Measurements from ENCODE around the gene TSR3.
A peak's percentile ranks its signal among the peaks of the same experiment; 100 is the strongest.

The TSR3 gene

GRCh38 chr16:1312467-1312816 is 39.2 kb downstream of the TSR3 start:
- peaks cover 26% of the 10 kb centered on the region for H3K4me1 ChIP-seq
- H4K20me1 ChIP-seq: peaks cover 78% of the 10 kb centered on the region
- H3K4me3 ChIP-seq: peak overlapping the region; percentile 100; the same call in 1 of the 2 replicates
- H3K27ac ChIP-seq: no peak overlapping the region
- peak overlapping the region; percentile 94 for H3K4me2 ChIP-seq
- H3K9me3 ChIP-seq: no peaks in the 10 kb centered on the region
- H3K36me3 ChIP-seq: peaks cover 65% of the 10 kb centered on the region
- H3K27me3 ChIP-seq: no peaks in the 10 kb centered on the region
- peak overlapping the region; percentile 100 for H3K9ac ChIP-seq
- no peak for TF ChIP-seq Cebpa-rat (IDR thresholded peaks at IDR 0.05)

GRCh38 chr16:1311738-1312466 is 39.8 kb downstream of the TSR3 start:
- no peaks in the 10 kb centered on the region for H3K9me3 ChIP-seq
- peak overlapping the region; percentile 100 for H3K9ac ChIP-seq
- peak overlapping the region; percentile 94 for H3K4me2 ChIP-seq
- TF ChIP-seq Cebpa-rat (IDR thresholded peaks at IDR 0.05): no peak
- H3K27me3 ChIP-seq: no peaks in the 10 kb centered on the region
- H4K20me1 ChIP-seq: peaks cover 73% of the 10 kb centered on the region
- H3K27ac ChIP-seq: peak overlapping the region; percentile 52; the same call in 1 of the 2 replicates
- peaks cover 30% of the 10 kb centered on the region for H3K4me1 ChIP-seq
- H3K4me3 ChIP-seq: peak overlapping the region; percentile 100
- peaks cover 60% of the 10 kb centered on the region for H3K36me3 ChIP-seq

GRCh38 chr16:1311212-1311737 is 40.4 kb downstream of the TSR3 start:
- peak overlapping the region; percentile 94 for H3K4me2 ChIP-seq
- no peak for TF ChIP-seq Cebpa-rat (IDR thresholded peaks at IDR 0.05)
- H3K4me3 ChIP-seq: peak overlapping the region; percentile 100
- no peaks in the 10 kb centered on the region for H3K9me3 ChIP-seq
- H3K27ac ChIP-seq: peak overlapping the region; percentile 52; the same call in 1 of the 2 replicates
- no peaks in the 10 kb centered on the region for H3K27me3 ChIP-seq
- peaks cover 36% of the 10 kb centered on the region for H3K4me1 ChIP-seq
- H3K36me3 ChIP-seq: peaks cover 53% of the 10 kb centered on the region
- H4K20me1 ChIP-seq: peaks cover 67% of the 10 kb centered on the region
- H3K9ac ChIP-seq: peak overlapping the region; percentile 100

- Histone ChIP-seq H3K36me3 (peaks cover 49% of the 10 kb centered on the region), H3K4me3 (peak overlapping the region; percentile 100), H3K4me2 (peak overlapping the region; percentile 94), H3K27me3 (no peaks in the 10 kb centered on the region), H4K20me1 (peaks cover 62% of the 10 kb centered on the region), H3K27ac (peak overlapping the region; percentile 100), H3K9ac (peak overlapping the region; percentile 100), H3K9me3 (no peaks in the 10 kb centered on the region), H3K4me1 (peaks cover 41% of the 10 kb centered on the region)
- no peak for TF ChIP-seq Cebpa-rat (IDR thresholded peaks at IDR 0.05)
Observed at GRCh38 chr16:1310832-1311200, 40.9 kb downstream of the TSR3 start.

- Histone ChIP-seq H4K20me1 (peaks cover 55% of the 10 kb centered on the region), H3K4me2 (peak overlapping the region; percentile 94), H3K36me3 (peaks cover 42% of the 10 kb centered on the region), H3K27ac (peak overlapping the region; percentile 100), H3K4me3 (peak overlapping the region; percentile 100), H3K9ac (peak overlapping the region; percentile 100), H3K9me3 (no peaks in the 10 kb centered on the region), H3K27me3 (no peaks in the 10 kb centered on the region), H3K4me1 (peaks cover 48% of the 10 kb centered on the region)
- peak; percentile 89 for TF ChIP-seq Cebpa-rat (IDR thresholded peaks at IDR 0.05)
Observed at GRCh38 chr16:1309888-1310831, 41.5 kb downstream of the TSR3 start.

GRCh38 chr16:1308977-1309885 is 42.4 kb downstream of the TSR3 start, which contains the start of gene UBE2I:
Gene UBE2I, plus strand, starts transcription at chr16:1309636. Its CDS starts 4,395 bp downstream, at chr16:1314031.
- no peak for TF ChIP-seq Cebpa-rat (IDR thresholded peaks at IDR 0.05)
- Histone ChIP-seq H3K27me3 (no peaks in the 10 kb centered on the region), H3K4me2 (peak within 1 kb of the TSS; percentile 94), H3K27ac (peak within 1 kb of the TSS; percentile 100), H4K20me1 (peaks cover 46% of the 10 kb centered on the region), H3K4me3 (peak within 1 kb of the TSS; percentile 100), H3K9ac (peak within 1 kb of the TSS; percentile 100), H3K9me3 (no peaks in the 10 kb centered on the region), H3K4me1 (peaks cover 56% of the 10 kb centered on the region), H3K36me3 (peaks cover 33% of the 10 kb centered on the region)

GRCh38 chr16:1308036-1308976 is 43.4 kb downstream of the TSR3 start:
- Histone ChIP-seq H3K36me3 (peaks cover 24% of the 10 kb centered on the region), H4K20me1 (peaks cover 37% of the 10 kb centered on the region), H3K9ac (peak overlapping the region; percentile 100), H3K4me1 (peaks cover 61% of the 10 kb centered on the region), H3K9me3 (no peaks in the 10 kb centered on the region), H3K27me3 (no peaks in the 10 kb centered on the region), H3K27ac (peak overlapping the region; percentile 100), H3K4me2 (peak overlapping the region; percentile 55), H3K4me3 (peak overlapping the region; percentile 100)
- TF ChIP-seq Cebpa-rat (IDR thresholded peaks at IDR 0.05): no peak

GRCh38 chr16:1306334-1306733 is 45.3 kb downstream of the TSR3 start:
- peak overlapping the region; percentile 91 for H3K4me2 ChIP-seq
- H3K27me3 ChIP-seq: no peaks in the 10 kb centered on the region
- H3K36me3 ChIP-seq: peaks cover 4% of the 10 kb centered on the region
- no peak overlapping the region for H3K4me3 ChIP-seq
- H3K4me1 ChIP-seq: peaks cover 63% of the 10 kb centered on the region
- peak overlapping the region; percentile 92 for H3K27ac ChIP-seq
- H3K9ac ChIP-seq: peak overlapping the region; percentile 64
- no peaks in the 10 kb centered on the region for H3K9me3 ChIP-seq
- H4K20me1 ChIP-seq: peaks cover 17% of the 10 kb centered on the region
- TF ChIP-seq Cebpa-rat (IDR thresholded peaks at IDR 0.05): no peak

All from BLaER1 (cell line).